Body of pancreas (tissue), 4 donors: ENCODE results near the gene HES7. TPM values are rescaled to one million over a fixed set of nuclear protein-coding genes. Genes with fewer than 3 reads are reported as not detected.

Source experiments
- ATAC-seq: fragments of 150-250 bp; one replicate; pipeline ENCODE4 v1.9.1; 2016
- DNase-seq, 4 donors: peaks; one replicate each; pipeline ENCODE4 v3.0.0-alpha.2; 2019
- H3K27ac ChIP-seq, 4 donors: fragments of 200-600 bp; sonication (generic); 1 replicate in 3 of 4; 2 replicates in 1 of 4; pipeline versions ENCODE4 v1.5.1 to v1.6.1; 2016 to 2019; ENCODE audit warnings: mild to moderate bottlenecking in 1 of 4, mixed read lengths in 1 of 4, moderate library complexity in 1 of 4
- H3K27me3 ChIP-seq, 2 donors: fragments of 200-600 bp; sonication (generic); one replicate each; pipeline ENCODE4 v1.6.0; 2016; ENCODE audit warnings: mild to moderate bottlenecking in 1 of 2
- H3K36me3 ChIP-seq, 2 donors: fragments of 200-600 bp; sonication (generic); replicated peaks in 1 of 2; 2 replicates each; pipeline ENCODE4 v1.5.1; 2016; ENCODE audit warnings: low read depth in 2 of 2; ENCODE audit not compliant: insufficient read depth in 1 of 2
- H3K4me1 ChIP-seq: fragments of 200-600 bp; sonication (generic); one replicate; pipeline ENCODE4 v1.6.0; 2016
- H3K4me3 ChIP-seq, 2 donors: fragments of 200-600 bp; sonication (generic); 1 replicate in 1 of 2; 2 replicates in 1 of 2; pipeline ENCODE4 v1.5.1; 2016 to 2019
- H3K9me3 ChIP-seq, 3 donors: fragments of 200-600 bp; sonication (generic); 1 replicate in 2 of 3; 2 replicates in 1 of 3; pipeline ENCODE4 v1.5.1; 2016
- CTCF ChIP-seq, 7 experiments: fragments of 450-650 bp in 4 of 7; fragments of 200-600 bp in 3 of 7; sonication (generic) in 3 of 7; IDR thresholded peaks; one replicate each; pipeline ENCODE4 v1.5.1; 2016 to 2019; ENCODE audit warnings: antibody characterized with exemption in 7 of 7
- POLR2A ChIP-seq, 3 donors: fragments of 450-650 bp; IDR thresholded peaks; one replicate each; pipeline ENCODE4 v1.6.1; 2016; ENCODE audit warnings: antibody characterized with exemption in 3 of 3, mild to moderate bottlenecking in 2 of 3
- WGBS, 2 donors: methylation state at CpG; one replicate each; pipeline ENCODE4 v1.1.5; 2017; 5-methylcytosine and 5-hydroxymethylcytosine counted together
- intact Hi-C: fragments of 100-400 bp; cut with DNase I; formaldehyde crosslinking; loops from one replicate; pipeline ENCODE4 v1.15.1; 2023
- total RNA-seq, 2 donors: library from RNA; depleted of rRNA; stranded (reverse); fragments of >200 nt; gene quantifications; one replicate each; pipeline ENCODE4 v1.1.0, GENCODE V29; 2016

The HES7 gene
- total RNA-seq, 2 donors from 2014 or later: not detected

GRCh38 chr17:8116776-8117175 lies 7.1 kb downstream of the HES7 start:
- WGBS, 2 donors: 39 to 62% methylated on average over 17 to 18 of the region's 18 CpGs
- H3K27me3 ChIP-seq: peaks cover 0 to 11% of the 10 kb centered on the region in 2 donors
- H3K27ac ChIP-seq: no peak overlapping the region
- TF ChIP-seq CTCF (IDR thresholded peaks at IDR 0.05) (no peak), POLR2A (IDR thresholded peaks at IDR 0.05) (no peak)
- no peak for ATAC-seq
- no peaks in the 10 kb centered on the region for H3K9me3 ChIP-seq
- peaks cover 36% of the 10 kb centered on the region for H3K4me1 ChIP-seq
- no peaks in the 10 kb centered on the region for H3K36me3 ChIP-seq
- intact Hi-C loops: no loop called here
- H3K4me3 ChIP-seq: no peak overlapping the region
- no peak for DNase-seq

- H3K4me3 ChIP-seq: no peak overlapping the region
- intact Hi-C loops: no loop called here
- 89 to 93% methylated on average over 6 of the region's 6 CpGs for WGBS, 2 donors
- H3K9me3 ChIP-seq: no peaks in the 10 kb centered on the region
- no peaks in the 10 kb centered on the region for H3K36me3 ChIP-seq
- H3K27ac ChIP-seq: no peak overlapping the region
- H3K27me3 ChIP-seq: peaks cover 0 to 7% of the 10 kb centered on the region in 2 donors
- H3K4me1 ChIP-seq: peaks cover 10% of the 10 kb centered on the region
- TF ChIP-seq CTCF (IDR thresholded peaks at IDR 0.05): no peak
- no peak for TF ChIP-seq POLR2A (IDR thresholded peaks at IDR 0.05)
- no peak for DNase-seq
- no peak for ATAC-seq
Measured at GRCh38 chr17:8110907-8111306, 13.0 kb downstream of the HES7 start.

GRCh38 chr17:8110456-8110804 lies 13.5 kb downstream of the HES7 start:
- DNase-seq (no peak), ATAC-seq (peak; percentile 12)
- Histone ChIP-seq H3K9me3 (no peaks in the 10 kb centered on the region), H3K27me3 (peaks cover 0 to 2% of the 10 kb centered on the region in 2 donors), H3K36me3 (no peaks in the 10 kb centered on the region), H3K4me1 (peaks cover 10% of the 10 kb centered on the region), H3K4me3 (no peak overlapping the region), H3K27ac (no peak overlapping the region)
- TF ChIP-seq POLR2A (IDR thresholded peaks at IDR 0.05) (no peak), CTCF (IDR thresholded peaks at IDR 0.05) (no peak)
- intact Hi-C loops: no loop called here
- 9 to 15% methylated on average over 8 to 10 of the region's 10 CpGs for WGBS, 2 donors

GRCh38 chr17:8109661-8110455 lies 14.0 kb downstream of the HES7 start:
- H3K9me3 ChIP-seq: no peaks in the 10 kb centered on the region
- 11 to 42% methylated on average over 9 to 57 of the region's 63 CpGs for WGBS, 2 donors
- ATAC-seq (peak; percentile 91), DNase-seq (peak; percentile 76 to 87 (median 78))
- H3K27me3 ChIP-seq: no peaks in the 10 kb centered on the region
- peak; percentile 82 to 92 (median 87) for TF ChIP-seq CTCF (IDR thresholded peaks at IDR 0.05)
- TF ChIP-seq POLR2A (IDR thresholded peaks at IDR 0.05): no peak
- no peak overlapping the region for H3K4me3 ChIP-seq
- intact Hi-C loops: no loop called here
- H3K36me3 ChIP-seq: no peaks in the 10 kb centered on the region
- no peak overlapping the region for H3K27ac ChIP-seq
- peaks cover 10% of the 10 kb centered on the region for H3K4me1 ChIP-seq
